WTC11 (cell line): ENCODE measurements around the gene SLC37A1.

Source experiments
- CTCF ChIP-seq: fragments of 200-600 bp; IDR thresholded peaks from 2 replicates; pipeline ENCODE4 v1.8.0; 2022; ENCODE audit warnings: antibody characterized with exemption
- EMX1 ChIP-seq: fragments of 250-450 bp; sonication (Bioruptor Pico); IDR thresholded peaks from 2 replicates; pipeline ENCODE4 v1.8.0; 2021; ENCODE audit warnings: mild to moderate bottlenecking
- PRDM15 ChIP-seq: sonication (generic); formaldehyde crosslinking; IDR thresholded peaks from 2 replicates; pipeline ENCODE4 v1.8.0; 2022; ENCODE audit warnings: missing genetic modification reagents
- SP1 ChIP-seq: sonication (generic); formaldehyde crosslinking; conservative IDR thresholded peaks from 2 replicates; pipeline ENCODE4 v1.8.1; 2022; ENCODE audit warnings: missing genetic modification reagents
- TCF7 ChIP-seq: sonication (generic); formaldehyde crosslinking; IDR thresholded peaks from 2 replicates; pipeline ENCODE4 v1.8.0; 2022; ENCODE audit warnings: mild to moderate bottlenecking, low read depth, missing genetic modification reagents, moderate library complexity

GRCh38 chr21:42619841-42620240 is 106.2 kb downstream of the SLC37A1 start:
- TF ChIP-seq CTCF = no peak
- no peak for TF ChIP-seq TCF7 (CRISPR knock-in tag)
- TF ChIP-seq PRDM15 (CRISPR knock-in tag) = no peak
- no peak for TF ChIP-seq SP1 (CRISPR knock-in tag)
- no peak for TF ChIP-seq EMX1
